K562 (cell line): ENCODE results near the gene RBM17. TPM values are rescaled to one million over a fixed set of nuclear protein-coding genes. Genes with fewer than 3 reads are reported as not detected.
A peak's percentile ranks its signal among the peaks of the same experiment; 100 is the strongest.

ENCODE experiments used
- ATAC-seq: fragments of 200-7000 bp; cut with Tn5 transposase; 3 replicates; pipeline ENCODE4 v1.9.1; 2020; ENCODE audit warnings: moderate library complexity
- BruUV-seq: library from RNA; stranded (reverse); fragments of 400-500 nt; replicated peaks from 2 replicates; lab custom pipeline; 2021; lab: Mats Ljungman, UMichigan
- CTCF ChIA-PET: fragments of 300-600 bp; formaldehyde crosslinking; extraction: SDS; loops from one replicate; lab custom pipeline; 2021; ENCODE audit warnings: low intra/inter-chr PET ratio; lab: Yijun Ruan, JAX
- POLR2A ChIA-PET: fragments of 300-600, 350-650 bp; sonication (Branson Sonifier 250); formaldehyde crosslinking; extraction: SDS; loops from one replicate; lab custom pipeline; 2021; ENCODE audit warnings: antibody characterized with exemption, inconsistent platforms; lab: Yijun Ruan, JAX
- DNase-seq, 4 experiments: peaks; one replicate each; pipeline versions ENCODE4 v3.0.0 to v3.0.0-alpha.2; 2011 to 2018; ENCODE audit warnings: low spot score in 3 of 4, mixed read lengths in 3 of 4; ENCODE audit errors: extremely low read depth in 1 of 4
- FAIRE-seq: peaks from 2 replicates; lab custom pipeline; 2011; peaks lifted over from hg19 to GRCh38; lab: Jason Lieb, UNC
- H2AFZ ChIP-seq: 2 replicates; pipeline ENCODE4 v1.6.0; 2011; ENCODE audit warnings: low read depth, low read length, control low read depth, inconsistent platforms
- H3K27ac ChIP-seq: fragments of 200-600 bp; 3 replicates; pipeline ENCODE4 v1.8.0; 2011; ENCODE audit warnings: low read depth, mild to moderate bottlenecking, control low read depth, inconsistent platforms, low read length, moderate library complexity, mixed read lengths; ENCODE audit errors: extremely low read depth
- H3K27me3 ChIP-seq, 2 experiments: fragments of 300-600 bp in 1 of 2; 2 replicates in 1 of 2; 3 replicates in 1 of 2; pipeline versions ENCODE4 v1.6.0 to v1.8.0; 2011; ENCODE audit warnings: inconsistent platforms in 2 of 2, low read length in 2 of 2, mild to moderate bottlenecking in 1 of 2, mixed read lengths in 1 of 2, moderate library complexity in 1 of 2; ENCODE audit not compliant: control insufficient read depth in 2 of 2, insufficient read depth in 2 of 2
- H3K36me3 ChIP-seq: fragments of 300-600 bp; 3 replicates; pipeline ENCODE4 v1.8.0; 2011; ENCODE audit warnings: mild to moderate bottlenecking, low read length, inconsistent platforms; ENCODE audit not compliant: control insufficient read depth, insufficient read depth
- H3K4me1 ChIP-seq, 2 experiments: fragments of 200-600 bp in 1 of 2; replicated peaks in 1 of 2; 2 replicates in 1 of 2; 3 replicates in 1 of 2; pipeline versions ENCODE4 v1.5.1 to v1.8.0; 2011; ENCODE audit warnings: inconsistent platforms in 2 of 2, low read length in 2 of 2, mild to moderate bottlenecking in 1 of 2, mixed read lengths in 1 of 2, moderate library complexity in 1 of 2; ENCODE audit not compliant: control insufficient read depth in 2 of 2, insufficient read depth in 2 of 2
- H3K4me2 ChIP-seq: 2 replicates; pipeline ENCODE4 v1.6.1; 2011; ENCODE audit warnings: low read length, control low read depth, inconsistent platforms, mixed read lengths; ENCODE audit not compliant: insufficient read depth
- H3K4me3 ChIP-seq: fragments of 200-600 bp; sonication (generic), shearing (Covaris generic); 2 replicates; pipeline ENCODE4 v1.5.1; 2016; ENCODE audit warnings: control low read depth, inconsistent platforms
- H3K79me2 ChIP-seq: fragments of 200-600 bp; 3 replicates; pipeline ENCODE4 v1.8.0; 2011; ENCODE audit warnings: low read length, inconsistent platforms; ENCODE audit not compliant: control insufficient read depth, insufficient read depth
- H3K9ac ChIP-seq, 2 experiments: 2 replicates each; pipeline versions ENCODE4 v1.6.0 to v1.6.1; 2011; ENCODE audit warnings: low read depth in 2 of 2, low read length in 2 of 2, control low read depth in 1 of 2, inconsistent platforms in 1 of 2, mild to moderate bottlenecking in 1 of 2, mixed read lengths in 1 of 2; ENCODE audit not compliant: insufficient read depth in 1 of 2
- H3K9me1 ChIP-seq: one replicate; pipeline ENCODE4 v1.6.0; 2011; ENCODE audit warnings: inconsistent platforms, mild to moderate bottlenecking, low read length, moderate library complexity; ENCODE audit not compliant: control insufficient read depth, insufficient read depth
- H3K9me3 ChIP-seq: replicated peaks from 2 replicates; pipeline ENCODE4 v1.5.1; 2011; ENCODE audit warnings: low read depth, low read length, inconsistent platforms; ENCODE audit not compliant: control insufficient read depth, insufficient read depth
- H4K20me1 ChIP-seq: replicated peaks from 2 replicates; pipeline ENCODE4 v1.6.1; 2011; ENCODE audit warnings: low read length, inconsistent platforms, mixed read lengths; ENCODE audit not compliant: control insufficient read depth, insufficient read depth
- ETV5 ChIP-seq: sonication (generic); formaldehyde crosslinking; IDR thresholded peaks from 2 replicates; pipeline ENCODE4 v1.4.0; 2020; ENCODE audit warnings: low read depth, mild to moderate bottlenecking, missing genetic modification reagents
- FOS ChIP-seq: IDR thresholded peaks from 3 replicates; pipeline ENCODE4 v1.6.1; 2011; ENCODE audit not compliant: insufficient read length; ENCODE audit errors: extremely low read depth
- L3MBTL2 ChIP-seq: fragments of 450-650 bp; IDR thresholded peaks from 2 replicates; pipeline ENCODE4 v1.6.1; 2016; ENCODE audit warnings: mild to moderate bottlenecking, moderate library complexity
- RBFOX2 ChIP-seq: fragments of 200-400 bp; formaldehyde crosslinking; IDR thresholded peaks from 2 replicates; pipeline ENCODE4 v1.6.1; 2017; ENCODE audit warnings: low read depth, mild to moderate bottlenecking, low read length, moderate library complexity
- SMAD4 ChIP-seq: fragments of 250-450 bp; sonication (Bioruptor Pico); conservative IDR thresholded peaks from 2 replicates; pipeline ENCODE4 v1.8.0; 2021; ENCODE audit warnings: inconsistent platforms, mild to moderate bottlenecking, moderate library complexity
- ZNF23 ChIP-seq: fragments of 250-450 bp; sonication (Bioruptor Pico); IDR thresholded peaks from 2 replicates; pipeline ENCODE4 v1.4.0; 2020; ENCODE audit warnings: mild to moderate bottlenecking
- ZNF79 ChIP-seq: fragments of 250-450 bp; sonication (Bioruptor Pico); IDR thresholded peaks from 2 replicates; pipeline ENCODE4 v1.4.0; 2020; ENCODE audit warnings: low read depth, mild to moderate bottlenecking, moderate library complexity
- WGBS: fragments of 100-300 bp; shearing (Covaris generic); methylation state at CpG from one replicate; pipeline ENCODE4 v1.1.6; 2016; ENCODE audit warnings: low coverage, mixed read lengths; ENCODE audit not compliant: insufficient coverage; ENCODE audit errors: missing lambda C conversion rate; 5-methylcytosine and 5-hydroxymethylcytosine counted together
- in situ Hi-C: fragments of 300-500 bp; cut with MboI; formaldehyde crosslinking; loops from 4 replicates; pipeline ENCODE4 v1.15.0; 2018; ENCODE audit warnings: inconsistent platforms, mixed read lengths
- intact Hi-C: fragments of 100-400 bp; cut with micrococcal nuclease; formaldehyde crosslinking; loops from 2 replicates; pipeline ENCODE4 v1.14.2; 2022
- polyA plus RNA-seq, 8 experiments: library from polyadenylated mRNA; depleted of rRNA in 4 of 8; stranded (reverse) in 5 of 8; unstranded in 3 of 8; fragments of >200 nt; fragmentation: Nextera tagmentation in 2 of 8; fragmentation: Illumina TruSeq in 1 of 8; extraction: Ambion mirVana in 2 of 8; extraction: Trizol in 1 of 8; gene quantifications; 2 replicates each; pipeline versions ENCODE4 v1.2.1 to v1.2.3, GENCODE V29; 2011 to 2014; ENCODE audit warnings: inconsistent platforms in 1 of 8, missing spikeins in 1 of 8
- total RNA-seq, 7 experiments: library from RNA; depleted of rRNA in 6 of 7; stranded (reverse); fragments of >200 nt in 6 of 7; fragmentation: Illumina TruSeq in 2 of 7; extraction: Trizol in 2 of 7; gene quantifications; 2 replicates each; pipeline versions ENCODE4 v1.2.1 to v1.2.3, GENCODE V29; 2011 to 2021; ENCODE audit warnings: low replicate concordance in 1 of 7
- TF ChIP-seq, protein P1 (sequence below), 2 experiments: IDR thresholded peaks; 2 replicates each; pipeline ENCODE4 v1.6.1; 2012; ENCODE audit warnings: improper control_type of control experiment in 2 of 2, low read depth in 2 of 2, low read length in 2 of 2, borderline replicate concordance in 1 of 2
- TF ChIP-seq, protein P2 (sequence below): fragments of 450-650 bp; IDR thresholded peaks from one replicate; pipeline ENCODE4 v1.6.1; 2018; ENCODE audit warnings: mild to moderate bottlenecking, moderate library complexity; ENCODE audit not compliant: partially characterized antibody
- TF ChIP-seq, protein P3 (sequence below), 2 experiments: fragments of 450-650 bp; conservative IDR thresholded peaks; 2 replicates each; pipeline ENCODE4 v1.6.1; 2017; ENCODE audit warnings: mild to moderate bottlenecking in 2 of 2, moderate library complexity in 2 of 2

The RBM17 gene
- total and polyA plus RNA-seq, 9 of the 15 experiments (the other 6 are each of a cell fraction or from before 2014, with no cell fraction given) = 23.6 to 217 (median 124) TPM

DNA sequence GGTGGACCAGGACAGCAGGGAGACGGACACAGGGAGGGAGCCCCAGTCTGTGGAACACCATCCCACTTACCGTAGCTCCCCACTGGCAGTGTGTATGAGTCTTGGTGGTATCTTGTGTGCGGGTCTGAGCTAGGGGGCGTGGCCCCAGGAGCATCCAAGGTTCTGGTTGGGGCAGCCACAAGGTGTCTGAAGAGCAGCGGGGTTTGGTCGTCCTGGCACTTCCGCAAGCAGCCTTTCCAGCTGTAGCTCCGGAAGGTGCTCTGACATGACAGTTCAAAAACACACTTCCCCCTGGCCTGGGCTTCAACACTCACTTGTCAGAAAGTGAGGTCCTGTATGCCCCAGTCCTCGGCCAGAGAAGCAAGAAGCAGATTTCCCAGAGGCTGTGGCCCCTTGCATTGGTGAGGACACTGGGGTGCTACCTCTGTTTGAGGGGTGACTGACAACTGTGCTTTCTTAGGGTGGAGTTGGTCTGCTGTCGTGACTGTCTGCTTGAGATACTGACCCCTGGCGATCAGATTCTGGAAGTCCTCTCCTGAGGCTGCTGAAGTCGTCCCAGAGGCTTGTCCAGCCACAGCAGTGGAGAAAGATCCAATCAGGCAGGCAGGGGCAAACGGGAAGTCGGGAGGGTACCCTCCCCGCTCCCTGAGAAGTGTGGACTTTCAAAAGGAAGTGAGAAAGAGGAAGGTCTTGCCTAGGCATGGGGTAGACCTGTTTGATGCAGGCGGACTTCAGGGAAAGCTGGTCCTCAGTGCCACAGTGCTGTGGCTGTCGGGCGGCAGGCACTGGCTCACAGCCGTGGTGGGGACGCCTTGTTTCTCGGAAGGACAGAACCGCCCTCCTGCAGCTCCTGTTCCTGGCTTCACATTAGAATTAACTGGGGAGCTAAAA, 62.5 kb downstream of the RBM17 start:
- in situ Hi-C loops = no loop called here
- intact Hi-C loops = loop anchor here (5.0 kb wide), 1 partner anchor 44 kb away; no protein-coding TSS in a partner anchor
- H3K9me3 ChIP-seq = no peaks in the 10 kb centered on the region
- H3K4me2 ChIP-seq = peak overlapping the region; percentile 62
- peaks cover 7% of the 10 kb centered on the region; the same call in 1 of the 3 replicates for H3K36me3 ChIP-seq
- peaks cover 62% of the 10 kb centered on the region for H3K79me2 ChIP-seq
- 27% methylated on average over 22 of the region's 22 CpGs for WGBS
- BruUV-seq = no TSS peak
- POLR2A ChIA-PET = interaction anchor here (0.5 to 6.2 kb wide), 5 partner anchors 11 to 250 kb away, joined by 3 to 38 read pairs (median 5); no protein-coding TSS in a partner anchor
- peak overlapping the region in 1 of 2 experiments; percentile 72; a peak in 2 of 4 replicates for H3K9ac ChIP-seq
- FAIRE-seq (peak; percentile 98), ATAC-seq (peak; percentile 93), DNase-seq (peak; percentile 47 to 80 (median 59))
- CTCF ChIA-PET = interaction anchor here (0.6 to 2.0 kb wide), 6 partner anchors 42 to 255 kb away, joined by 3 to 16 read pairs (median 4); partner anchors contain the start of gene RBM17
- peaks cover 3% of the 10 kb centered on the region for H3K9me1 ChIP-seq
- peak overlapping the region; percentile 30 for H2AFZ ChIP-seq
- H3K4me3 ChIP-seq = no peak overlapping the region
- H3K27ac ChIP-seq = peak overlapping the region; percentile 26; the same call in 2 of the 3 replicates
- no peaks in the 10 kb centered on the region for H3K27me3 ChIP-seq
- peaks cover 22% of the 10 kb centered on the region for H4K20me1 ChIP-seq
- H3K4me1 ChIP-seq = peaks cover 13 to 32% of the 10 kb centered on the region in 2 experiments
- TF ChIP-seq, protein P1, sequence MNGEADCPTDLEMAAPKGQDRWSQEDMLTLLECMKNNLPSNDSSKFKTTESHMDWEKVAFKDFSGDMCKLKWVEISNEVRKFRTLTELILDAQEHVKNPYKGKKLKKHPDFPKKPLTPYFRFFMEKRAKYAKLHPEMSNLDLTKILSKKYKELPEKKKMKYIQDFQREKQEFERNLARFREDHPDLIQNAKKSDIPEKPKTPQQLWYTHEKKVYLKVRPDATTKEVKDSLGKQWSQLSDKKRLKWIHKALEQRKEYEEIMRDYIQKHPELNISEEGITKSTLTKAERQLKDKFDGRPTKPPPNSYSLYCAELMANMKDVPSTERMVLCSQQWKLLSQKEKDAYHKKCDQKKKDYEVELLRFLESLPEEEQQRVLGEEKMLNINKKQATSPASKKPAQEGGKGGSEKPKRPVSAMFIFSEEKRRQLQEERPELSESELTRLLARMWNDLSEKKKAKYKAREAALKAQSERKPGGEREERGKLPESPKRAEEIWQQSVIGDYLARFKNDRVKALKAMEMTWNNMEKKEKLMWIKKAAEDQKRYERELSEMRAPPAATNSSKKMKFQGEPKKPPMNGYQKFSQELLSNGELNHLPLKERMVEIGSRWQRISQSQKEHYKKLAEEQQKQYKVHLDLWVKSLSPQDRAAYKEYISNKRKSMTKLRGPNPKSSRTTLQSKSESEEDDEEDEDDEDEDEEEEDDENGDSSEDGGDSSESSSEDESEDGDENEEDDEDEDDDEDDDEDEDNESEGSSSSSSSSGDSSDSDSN (IDR thresholded peaks at IDR 0.05; ENCODE audit: borderline replicate concordance in 1 of 2, low read depth in 2 of 2, low read length in 2 of 2) = peak in 1 of 2 experiments; percentile 50; a peak in 1 of 4 replicates
- TF ChIP-seq RBFOX2 = 0 out of 2 replicates have a peak, but pooled peaks have one; percentile 31
- no peak for TF ChIP-seq ZNF23 (CRISPR knock-in tag)
- TF ChIP-seq, protein P2, sequence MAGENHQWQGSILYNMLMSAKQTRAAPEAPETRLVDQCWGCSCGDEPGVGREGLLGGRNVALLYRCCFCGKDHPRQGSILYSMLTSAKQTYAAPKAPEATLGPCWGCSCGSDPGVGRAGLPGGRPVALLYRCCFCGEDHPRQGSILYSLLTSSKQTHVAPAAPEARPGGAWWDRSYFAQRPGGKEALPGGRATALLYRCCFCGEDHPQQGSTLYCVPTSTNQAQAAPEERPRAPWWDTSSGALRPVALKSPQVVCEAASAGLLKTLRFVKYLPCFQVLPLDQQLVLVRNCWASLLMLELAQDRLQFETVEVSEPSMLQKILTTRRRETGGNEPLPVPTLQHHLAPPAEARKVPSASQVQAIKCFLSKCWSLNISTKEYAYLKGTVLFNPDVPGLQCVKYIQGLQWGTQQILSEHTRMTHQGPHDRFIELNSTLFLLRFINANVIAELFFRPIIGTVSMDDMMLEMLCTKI = no peak
- no peak for TF ChIP-seq ETV5
- TF ChIP-seq L3MBTL2 = peak; percentile 61; the same call in 1 of the 2 replicates
- 0 out of 2 replicates have a peak, but pooled peaks have one; percentile 26 for TF ChIP-seq SMAD4 (CRISPR knock-in tag)
- TF ChIP-seq, protein P3, sequence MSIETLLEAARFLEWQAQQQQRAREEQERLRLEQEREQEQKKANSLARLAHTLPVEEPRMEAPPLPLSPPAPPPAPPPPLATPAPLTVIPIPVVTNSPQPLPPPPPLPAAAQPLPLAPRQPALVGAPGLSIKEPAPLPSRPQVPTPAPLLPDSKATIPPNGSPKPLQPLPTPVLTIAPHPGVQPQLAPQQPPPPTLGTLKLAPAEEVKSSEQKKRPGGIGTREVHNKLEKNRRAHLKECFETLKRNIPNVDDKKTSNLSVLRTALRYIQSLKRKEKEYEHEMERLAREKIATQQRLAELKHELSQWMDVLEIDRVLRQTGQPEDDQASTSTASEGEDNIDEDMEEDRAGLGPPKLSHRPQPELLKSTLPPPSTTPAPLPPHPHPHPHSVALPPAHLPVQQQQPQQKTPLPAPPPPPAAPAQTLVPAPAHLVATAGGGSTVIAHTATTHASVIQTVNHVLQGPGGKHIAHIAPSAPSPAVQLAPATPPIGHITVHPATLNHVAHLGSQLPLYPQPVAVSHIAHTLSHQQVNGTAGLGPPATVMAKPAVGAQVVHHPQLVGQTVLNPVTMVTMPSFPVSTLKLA (conservative IDR thresholded peaks at IDR 0.05) = peak; percentile 14 to 74; a peak in 2 of 4 replicates
- TF ChIP-seq ZNF79 (CRISPR knock-in tag) = no peak
- no peak for TF ChIP-seq FOS
